Uterus (tissue), 4 donors: ENCODE results near the gene AIPL1. TPM values are rescaled to one million over a fixed set of nuclear protein-coding genes. Genes with fewer than 3 reads are reported as not detected.

ENCODE experiments used
- DNase-seq, 2 donors: peaks; one replicate each; pipeline ENCODE4 v3.0.0-alpha.2; 2019 to 2020
- H3K27ac ChIP-seq, 2 donors: fragments of 200-600 bp; sonication (generic); 1 replicate in 1 of 2; 2 replicates in 1 of 2; pipeline ENCODE4 v1.5.1; 2016 to 2018
- H3K27me3 ChIP-seq, 2 donors: fragments of 200-600 bp; sonication (generic); one replicate each; pipeline ENCODE4 v1.5.1; 2018 to 2019; ENCODE audit warnings: control low read depth in 1 of 2
- H3K36me3 ChIP-seq, 2 donors: fragments of 200-600 bp; sonication (generic); one replicate each; pipeline ENCODE4 v1.5.1; 2019; ENCODE audit warnings: control low read depth in 1 of 2
- H3K4me1 ChIP-seq, 2 donors: fragments of 200-600 bp; sonication (generic); one replicate each; pipeline ENCODE4 v1.5.1; 2018 to 2019; ENCODE audit warnings: control low read depth in 1 of 2
- H3K4me3 ChIP-seq, 2 donors: fragments of 200-600 bp; sonication (generic); 1 replicate in 1 of 2; 2 replicates in 1 of 2; pipeline ENCODE4 v1.5.1; 2018 to 2019; ENCODE audit warnings: mild to moderate bottlenecking in 1 of 2
- H3K9me3 ChIP-seq, 2 donors: fragments of 200-600 bp; sonication (generic); one replicate each; pipeline ENCODE4 v1.5.1; 2019; ENCODE audit warnings: control low read depth in 1 of 2
- CTCF ChIP-seq, 4 experiments: fragments of 200-600 bp in 2 of 4; fragments of 450-650 bp in 2 of 4; sonication (generic) in 2 of 4; IDR thresholded peaks; one replicate each; pipeline ENCODE4 v1.5.1; 2016 to 2019; ENCODE audit warnings: antibody characterized with exemption in 4 of 4, mild to moderate bottlenecking in 2 of 4, moderate library complexity in 1 of 4
- POLR2A ChIP-seq, 2 donors: fragments of 450-650 bp; IDR thresholded peaks; one replicate each; pipeline ENCODE4 v1.6.1; 2016; ENCODE audit warnings: antibody characterized with exemption in 2 of 2, mild to moderate bottlenecking in 1 of 2, moderate library complexity in 1 of 2
- intact Hi-C: fragments of 100-400 bp; cut with DNase I; formaldehyde crosslinking; loops from one replicate; pipeline ENCODE4 v1.15.1; 2023; ENCODE audit warnings: low total_unique reads
- total RNA-seq, 4 donors: library from RNA; depleted of rRNA in 3 of 4; stranded (reverse); fragments of >200 nt in 3 of 4; gene quantifications; one replicate each; pipeline versions ENCODE4 v1.1.0 to v1.2.4, GENCODE V29; 2014 to 2023
- donor health status: DM: yes; HTN: yes; CAD: no.

The AIPL1 gene
- total RNA-seq, 4 donors from 2014 or later = not detected

- no peaks in the 10 kb centered on the region for H3K9me3 ChIP-seq
- no peaks in the 10 kb centered on the region for H3K36me3 ChIP-seq
- H3K27me3 ChIP-seq = no peaks in the 10 kb centered on the region
- TF ChIP-seq POLR2A (IDR thresholded peaks at IDR 0.05) = no peak
- TF ChIP-seq CTCF (IDR thresholded peaks at IDR 0.05) = no peak
- DNase-seq = no peak
- no peak overlapping the region for H3K27ac ChIP-seq
- no peaks in the 10 kb centered on the region for H3K4me1 ChIP-seq
- H3K4me3 ChIP-seq = no peak overlapping the region
- intact Hi-C loops = no loop called here
These were observed 47.1 kb downstream of the AIPL1 start for GRCh38 chr17:6387858-6388257.

GRCh38 chr17:6387442-6387841, 47.5 kb downstream of the AIPL1 start:
- intact Hi-C loops = no loop called here
- H3K27ac ChIP-seq = no peak overlapping the region
- H3K36me3 ChIP-seq = no peaks in the 10 kb centered on the region
- no peak for TF ChIP-seq CTCF (IDR thresholded peaks at IDR 0.05)
- no peak for TF ChIP-seq POLR2A (IDR thresholded peaks at IDR 0.05)
- H3K4me3 ChIP-seq = no peak overlapping the region
- no peak for DNase-seq
- H3K4me1 ChIP-seq = no peaks in the 10 kb centered on the region
- no peaks in the 10 kb centered on the region for H3K27me3 ChIP-seq
- H3K9me3 ChIP-seq = no peaks in the 10 kb centered on the region

- TF ChIP-seq POLR2A (IDR thresholded peaks at IDR 0.05) (no peak), CTCF (IDR thresholded peaks at IDR 0.05) (no peak)
- Histone ChIP-seq H3K9me3 (no peaks in the 10 kb centered on the region), H3K27me3 (no peaks in the 10 kb centered on the region), H3K4me1 (no peaks in the 10 kb centered on the region), H3K36me3 (no peaks in the 10 kb centered on the region), H3K27ac (no peak overlapping the region), H3K4me3 (no peak overlapping the region)
- no peak for DNase-seq
- intact Hi-C loops = no loop called here
These were observed 48.8 kb downstream of the AIPL1 start for GRCh38 chr17:6386041-6386630.

- H3K27me3 ChIP-seq = no peaks in the 10 kb centered on the region
- H3K4me3 ChIP-seq = no peak overlapping the region
- no peak overlapping the region for H3K27ac ChIP-seq
- TF ChIP-seq POLR2A (IDR thresholded peaks at IDR 0.05) (no peak), CTCF (IDR thresholded peaks at IDR 0.05) (no peak)
- H3K9me3 ChIP-seq = no peaks in the 10 kb centered on the region
- no peaks in the 10 kb centered on the region for H3K4me1 ChIP-seq
- no peak for DNase-seq
- H3K36me3 ChIP-seq = no peaks in the 10 kb centered on the region
- intact Hi-C loops = no loop called here
These were observed 50.4 kb downstream of the AIPL1 start for GRCh38 chr17:6384481-6384880.

- DNase-seq = no peak
- H3K9me3 ChIP-seq = no peaks in the 10 kb centered on the region
- TF ChIP-seq CTCF (IDR thresholded peaks at IDR 0.05) (no peak), POLR2A (IDR thresholded peaks at IDR 0.05) (no peak)
- H3K4me3 ChIP-seq = no peak overlapping the region
- H3K4me1 ChIP-seq = no peaks in the 10 kb centered on the region
- H3K36me3 ChIP-seq = no peaks in the 10 kb centered on the region
- intact Hi-C loops = no loop called here
- no peak overlapping the region for H3K27ac ChIP-seq
- H3K27me3 ChIP-seq = no peaks in the 10 kb centered on the region
These were observed 53.1 kb downstream of the AIPL1 start for GRCh38 chr17:6381526-6382465.
